ENCODE measurements around the gene TNMD.
A peak's percentile ranks its signal among the peaks of the same experiment; 100 is the strongest.

DNA sequence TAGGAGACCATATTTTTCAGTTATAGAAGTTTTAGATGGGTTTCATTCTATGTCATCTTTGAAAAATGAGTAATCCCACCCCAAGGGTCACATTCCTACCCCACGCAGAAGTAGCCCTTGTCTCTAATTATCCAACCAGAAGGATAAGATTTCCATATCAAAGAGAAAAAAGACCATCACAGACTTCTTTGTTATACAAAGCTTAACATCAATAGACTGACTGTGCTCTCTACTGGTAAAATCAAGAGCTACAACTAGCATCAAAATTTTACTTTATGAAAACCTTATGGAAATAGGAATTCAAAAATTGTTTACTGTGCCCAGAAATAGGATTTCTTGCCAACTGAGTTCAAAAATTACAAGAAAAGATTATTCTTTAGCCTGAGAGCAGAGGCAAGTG is 24.9 kb downstream of the TNMD start:
- TF ChIP-seq, protein P1, sequence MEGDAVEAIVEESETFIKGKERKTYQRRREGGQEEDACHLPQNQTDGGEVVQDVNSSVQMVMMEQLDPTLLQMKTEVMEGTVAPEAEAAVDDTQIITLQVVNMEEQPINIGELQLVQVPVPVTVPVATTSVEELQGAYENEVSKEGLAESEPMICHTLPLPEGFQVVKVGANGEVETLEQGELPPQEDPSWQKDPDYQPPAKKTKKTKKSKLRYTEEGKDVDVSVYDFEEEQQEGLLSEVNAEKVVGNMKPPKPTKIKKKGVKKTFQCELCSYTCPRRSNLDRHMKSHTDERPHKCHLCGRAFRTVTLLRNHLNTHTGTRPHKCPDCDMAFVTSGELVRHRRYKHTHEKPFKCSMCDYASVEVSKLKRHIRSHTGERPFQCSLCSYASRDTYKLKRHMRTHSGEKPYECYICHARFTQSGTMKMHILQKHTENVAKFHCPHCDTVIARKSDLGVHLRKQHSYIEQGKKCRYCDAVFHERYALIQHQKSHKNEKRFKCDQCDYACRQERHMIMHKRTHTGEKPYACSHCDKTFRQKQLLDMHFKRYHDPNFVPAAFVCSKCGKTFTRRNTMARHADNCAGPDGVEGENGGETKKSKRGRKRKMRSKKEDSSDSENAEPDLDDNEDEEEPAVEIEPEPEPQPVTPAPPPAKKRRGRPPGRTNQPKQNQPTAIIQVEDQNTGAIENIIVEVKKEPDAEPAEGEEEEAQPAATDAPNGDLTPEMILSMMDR (IDR thresholded peaks at IDR 0.05) = peak in 1 of 4 donors; percentile 11
- no peak for TF ChIP-seq POLR2A (IDR thresholded peaks at IDR 0.05)
